ENCODE measurements around the gene SSTR4.

GRCh38 chr20:23063168-23063567 lies 28.1 kb downstream of the SSTR4 start:
- TF ChIP-seq, protein P1, sequence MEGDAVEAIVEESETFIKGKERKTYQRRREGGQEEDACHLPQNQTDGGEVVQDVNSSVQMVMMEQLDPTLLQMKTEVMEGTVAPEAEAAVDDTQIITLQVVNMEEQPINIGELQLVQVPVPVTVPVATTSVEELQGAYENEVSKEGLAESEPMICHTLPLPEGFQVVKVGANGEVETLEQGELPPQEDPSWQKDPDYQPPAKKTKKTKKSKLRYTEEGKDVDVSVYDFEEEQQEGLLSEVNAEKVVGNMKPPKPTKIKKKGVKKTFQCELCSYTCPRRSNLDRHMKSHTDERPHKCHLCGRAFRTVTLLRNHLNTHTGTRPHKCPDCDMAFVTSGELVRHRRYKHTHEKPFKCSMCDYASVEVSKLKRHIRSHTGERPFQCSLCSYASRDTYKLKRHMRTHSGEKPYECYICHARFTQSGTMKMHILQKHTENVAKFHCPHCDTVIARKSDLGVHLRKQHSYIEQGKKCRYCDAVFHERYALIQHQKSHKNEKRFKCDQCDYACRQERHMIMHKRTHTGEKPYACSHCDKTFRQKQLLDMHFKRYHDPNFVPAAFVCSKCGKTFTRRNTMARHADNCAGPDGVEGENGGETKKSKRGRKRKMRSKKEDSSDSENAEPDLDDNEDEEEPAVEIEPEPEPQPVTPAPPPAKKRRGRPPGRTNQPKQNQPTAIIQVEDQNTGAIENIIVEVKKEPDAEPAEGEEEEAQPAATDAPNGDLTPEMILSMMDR (IDR thresholded peaks at IDR 0.05): no peak
- no peak for TF ChIP-seq POLR2A (IDR thresholded peaks at IDR 0.05)

All from Peyer's patch (tissue), 4 donors.